Astrocyte (in vitro differentiated cells and primary cell): Measurements from ENCODE around the gene AUTS2.

Source experiments
- EZH2 ChIP-seq: IDR thresholded peaks from 2 replicates; pipeline ENCODE4 v1.6.1; 2012; ENCODE audit warnings: mild to moderate bottlenecking, low read length, inconsistent platforms; ENCODE audit not compliant: insufficient read depth
- TF ChIP-seq, protein P1 (sequence below): IDR thresholded peaks from 2 replicates; pipeline ENCODE4 v1.5.1; 2011; ENCODE audit warnings: low read depth, mild to moderate bottlenecking, inconsistent platforms, low read length, moderate library complexity; ENCODE audit not compliant: insufficient read depth

DNA sequence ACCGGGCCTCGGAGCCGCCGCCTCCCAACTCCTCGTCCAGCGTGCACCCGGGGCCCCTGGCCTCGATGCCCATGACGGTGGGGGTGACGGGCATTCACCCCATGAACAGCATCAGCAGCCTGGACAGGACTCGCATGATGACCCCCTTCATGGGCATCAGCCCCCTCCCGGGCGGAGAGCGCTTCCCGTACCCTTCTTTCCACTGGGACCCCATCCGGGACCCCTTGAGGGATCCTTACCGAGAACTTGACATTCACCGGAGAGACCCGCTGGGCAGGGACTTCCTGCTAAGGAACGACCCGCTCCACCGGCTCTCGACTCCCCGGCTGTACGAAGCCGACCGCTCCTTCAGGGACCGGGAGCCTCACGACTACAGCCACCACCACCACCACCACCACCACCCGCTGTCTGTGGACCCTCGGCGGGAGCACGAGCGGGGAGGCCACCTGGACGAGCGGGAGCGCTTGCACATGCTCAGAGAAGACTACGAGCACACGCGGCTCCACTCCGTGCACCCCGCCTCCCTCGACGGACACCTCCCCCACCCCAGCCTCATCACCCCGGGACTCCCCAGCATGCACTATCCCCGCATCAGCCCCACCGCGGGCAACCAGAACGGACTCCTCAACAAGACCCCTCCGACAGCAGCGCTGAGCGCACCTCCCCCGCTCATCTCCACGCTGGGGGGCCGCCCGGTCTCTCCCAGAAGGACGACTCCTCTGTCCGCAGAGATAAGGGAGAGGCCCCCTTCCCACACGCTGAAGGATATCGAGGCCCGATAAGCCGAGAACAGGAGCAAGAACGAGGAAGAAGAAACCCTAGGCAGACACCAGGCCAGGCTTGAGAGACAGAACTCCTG is 1192.2 kb downstream of the AUTS2 start:
- no peak for TF ChIP-seq EZH2
- TF ChIP-seq, protein P1, sequence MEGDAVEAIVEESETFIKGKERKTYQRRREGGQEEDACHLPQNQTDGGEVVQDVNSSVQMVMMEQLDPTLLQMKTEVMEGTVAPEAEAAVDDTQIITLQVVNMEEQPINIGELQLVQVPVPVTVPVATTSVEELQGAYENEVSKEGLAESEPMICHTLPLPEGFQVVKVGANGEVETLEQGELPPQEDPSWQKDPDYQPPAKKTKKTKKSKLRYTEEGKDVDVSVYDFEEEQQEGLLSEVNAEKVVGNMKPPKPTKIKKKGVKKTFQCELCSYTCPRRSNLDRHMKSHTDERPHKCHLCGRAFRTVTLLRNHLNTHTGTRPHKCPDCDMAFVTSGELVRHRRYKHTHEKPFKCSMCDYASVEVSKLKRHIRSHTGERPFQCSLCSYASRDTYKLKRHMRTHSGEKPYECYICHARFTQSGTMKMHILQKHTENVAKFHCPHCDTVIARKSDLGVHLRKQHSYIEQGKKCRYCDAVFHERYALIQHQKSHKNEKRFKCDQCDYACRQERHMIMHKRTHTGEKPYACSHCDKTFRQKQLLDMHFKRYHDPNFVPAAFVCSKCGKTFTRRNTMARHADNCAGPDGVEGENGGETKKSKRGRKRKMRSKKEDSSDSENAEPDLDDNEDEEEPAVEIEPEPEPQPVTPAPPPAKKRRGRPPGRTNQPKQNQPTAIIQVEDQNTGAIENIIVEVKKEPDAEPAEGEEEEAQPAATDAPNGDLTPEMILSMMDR = no peak
